Measurements from ENCODE around the gene SRL. TPM values are rescaled to one million over a fixed set of nuclear protein-coding genes. Genes with fewer than 3 reads are reported as not detected.

The SRL gene
- total RNA-seq, 1 experiment from 2014 or later: 0.11 TPM

DNA sequence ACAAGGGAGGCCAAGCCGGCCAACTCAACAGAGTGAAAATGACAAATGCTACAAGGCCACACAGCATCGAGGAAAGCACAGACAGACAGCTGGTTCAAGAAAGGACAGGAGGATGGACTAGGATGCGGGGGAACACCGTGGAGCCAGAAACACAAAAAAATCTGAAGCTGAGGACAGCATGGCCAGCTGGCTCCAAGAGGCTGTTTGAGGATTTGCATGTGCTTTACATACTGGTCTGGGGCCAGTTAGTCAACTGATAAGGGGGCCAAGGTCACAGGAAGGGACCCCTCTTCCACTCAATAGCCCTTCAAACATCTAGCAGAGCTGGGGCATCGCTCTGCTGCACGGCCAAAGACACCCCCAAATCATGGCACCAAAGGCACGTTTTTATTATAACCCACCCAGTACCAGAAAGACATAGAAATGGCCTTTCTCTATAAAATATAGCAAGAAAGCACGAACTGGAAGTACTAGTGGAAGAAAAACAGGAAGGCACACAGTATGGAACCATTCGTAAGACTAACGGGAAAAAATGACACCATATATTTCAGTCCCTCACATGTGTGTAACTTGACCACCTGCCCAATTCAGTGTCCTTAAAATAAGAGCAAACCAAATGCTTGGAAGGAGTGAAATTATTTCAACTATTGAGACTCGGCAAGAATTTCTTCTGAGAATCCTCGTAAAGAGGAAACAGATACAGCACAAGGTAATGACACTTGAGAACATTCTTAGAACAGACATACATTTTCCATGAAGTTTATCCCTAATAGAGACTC lies 7.8 kb upstream of the SRL start (continued):
- TF ChIP-seq ZNF425 (CRISPR knock-in tag; conservative IDR thresholded peaks at IDR 0.05) (no peak), TCF7 (CRISPR knock-in tag; IDR thresholded peaks at IDR 0.05; ENCODE audit: low read depth) (no peak), JUN (CRISPR knock-in tag; IDR thresholded peaks at IDR 0.05) (no peak), PRRX2 (CRISPR knock-in tag; IDR thresholded peaks at IDR 0.05) (no peak), NFATC4 (CRISPR knock-in tag; IDR thresholded peaks at IDR 0.05) (no peak), FOXK1 (CRISPR knock-in tag; IDR thresholded peaks at IDR 0.05) (no peak), RORB (CRISPR knock-in tag; IDR thresholded peaks at IDR 0.05) (no peak), GRHL2 (CRISPR knock-in tag; IDR thresholded peaks at IDR 0.05; ENCODE audit: insufficient replicate concordance, severe bottlenecking) (no peak), CDX4 (CRISPR knock-in tag; IDR thresholded peaks at IDR 0.05; ENCODE audit: borderline replicate concordance) (no peak)
- TF ChIP-seq, protein P1, sequence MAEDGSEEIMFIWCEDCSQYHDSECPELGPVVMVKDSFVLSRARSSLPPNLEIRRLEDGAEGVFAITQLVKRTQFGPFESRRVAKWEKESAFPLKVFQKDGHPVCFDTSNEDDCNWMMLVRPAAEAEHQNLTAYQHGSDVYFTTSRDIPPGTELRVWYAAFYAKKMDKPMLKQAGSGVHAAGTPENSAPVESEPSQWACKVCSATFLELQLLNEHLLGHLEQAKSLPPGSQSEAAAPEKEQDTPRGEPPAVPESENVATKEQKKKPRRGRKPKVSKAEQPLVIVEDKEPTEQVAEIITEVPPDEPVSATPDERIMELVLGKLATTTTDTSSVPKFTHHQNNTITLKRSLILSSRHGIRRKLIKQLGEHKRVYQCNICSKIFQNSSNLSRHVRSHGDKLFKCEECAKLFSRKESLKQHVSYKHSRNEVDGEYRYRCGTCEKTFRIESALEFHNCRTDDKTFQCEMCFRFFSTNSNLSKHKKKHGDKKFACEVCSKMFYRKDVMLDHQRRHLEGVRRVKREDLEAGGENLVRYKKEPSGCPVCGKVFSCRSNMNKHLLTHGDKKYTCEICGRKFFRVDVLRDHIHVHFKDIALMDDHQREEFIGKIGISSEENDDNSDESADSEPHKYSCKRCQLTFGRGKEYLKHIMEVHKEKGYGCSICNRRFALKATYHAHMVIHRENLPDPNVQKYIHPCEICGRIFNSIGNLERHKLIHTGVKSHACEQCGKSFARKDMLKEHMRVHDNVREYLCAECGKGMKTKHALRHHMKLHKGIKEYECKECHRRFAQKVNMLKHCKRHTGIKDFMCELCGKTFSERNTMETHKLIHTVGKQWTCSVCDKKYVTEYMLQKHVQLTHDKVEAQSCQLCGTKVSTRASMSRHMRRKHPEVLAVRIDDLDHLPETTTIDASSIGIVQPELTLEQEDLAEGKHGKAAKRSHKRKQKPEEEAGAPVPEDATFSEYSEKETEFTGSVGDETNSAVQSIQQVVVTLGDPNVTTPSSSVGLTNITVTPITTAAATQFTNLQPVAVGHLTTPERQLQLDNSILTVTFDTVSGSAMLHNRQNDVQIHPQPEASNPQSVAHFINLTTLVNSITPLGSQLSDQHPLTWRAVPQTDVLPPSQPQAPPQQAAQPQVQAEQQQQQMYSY (CRISPR knock-in tag; IDR thresholded peaks at IDR 0.05): no peak

DNA sequence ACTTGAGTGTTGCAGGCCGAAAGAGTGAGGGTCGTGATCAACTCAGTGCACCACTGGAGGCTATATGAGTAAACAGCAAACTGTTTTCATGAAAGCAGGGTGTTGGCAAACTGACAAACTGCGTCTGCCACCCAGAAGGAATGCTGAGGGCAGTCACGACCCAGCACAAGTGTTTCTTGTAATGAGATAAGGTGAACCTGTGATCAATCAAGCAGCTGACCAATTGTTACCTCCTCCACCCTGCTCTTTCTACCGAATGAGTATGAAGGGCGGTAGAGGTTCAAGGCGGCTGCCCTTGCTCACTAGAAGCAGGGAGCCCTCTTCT lies 5.5 kb upstream of the SRL start:
- DNase-seq (ENCODE audit: low spot score) (no peak), ATAC-seq (no peak)
- H3K9me3 Mint-ChIP-seq: peaks cover 11% of the 10 kb centered on the region
- no peak for TF ChIP-seq ZNF423 (CRISPR knock-in tag; IDR thresholded peaks at IDR 0.05)
- TF ChIP-seq ZNF263 (CRISPR knock-in tag; IDR thresholded peaks at IDR 0.05; ENCODE audit: low read depth): no peak
- TF ChIP-seq, protein P2, sequence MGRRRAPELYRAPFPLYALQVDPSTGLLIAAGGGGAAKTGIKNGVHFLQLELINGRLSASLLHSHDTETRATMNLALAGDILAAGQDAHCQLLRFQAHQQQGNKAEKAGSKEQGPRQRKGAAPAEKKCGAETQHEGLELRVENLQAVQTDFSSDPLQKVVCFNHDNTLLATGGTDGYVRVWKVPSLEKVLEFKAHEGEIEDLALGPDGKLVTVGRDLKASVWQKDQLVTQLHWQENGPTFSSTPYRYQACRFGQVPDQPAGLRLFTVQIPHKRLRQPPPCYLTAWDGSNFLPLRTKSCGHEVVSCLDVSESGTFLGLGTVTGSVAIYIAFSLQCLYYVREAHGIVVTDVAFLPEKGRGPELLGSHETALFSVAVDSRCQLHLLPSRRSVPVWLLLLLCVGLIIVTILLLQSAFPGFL (CRISPR knock-in tag; IDR thresholded peaks at IDR 0.05; ENCODE audit: borderline replicate concordance): no peak
- TF ChIP-seq, protein P3, sequence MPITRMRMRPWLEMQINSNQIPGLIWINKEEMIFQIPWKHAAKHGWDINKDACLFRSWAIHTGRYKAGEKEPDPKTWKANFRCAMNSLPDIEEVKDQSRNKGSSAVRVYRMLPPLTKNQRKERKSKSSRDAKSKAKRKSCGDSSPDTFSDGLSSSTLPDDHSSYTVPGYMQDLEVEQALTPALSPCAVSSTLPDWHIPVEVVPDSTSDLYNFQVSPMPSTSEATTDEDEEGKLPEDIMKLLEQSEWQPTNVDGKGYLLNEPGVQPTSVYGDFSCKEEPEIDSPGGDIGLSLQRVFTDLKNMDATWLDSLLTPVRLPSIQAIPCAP (CRISPR knock-in tag; IDR thresholded peaks at IDR 0.05): no peak
- no peak for TF ChIP-seq NR1H2 (CRISPR knock-in tag; IDR thresholded peaks at IDR 0.05)
- TF ChIP-seq MLX (CRISPR knock-in tag; IDR thresholded peaks at IDR 0.05): no peak
- no peak for TF ChIP-seq NFE2L1 (CRISPR knock-in tag; IDR thresholded peaks at IDR 0.05)
- TF ChIP-seq STAT6 (CRISPR knock-in tag; conservative IDR thresholded peaks at IDR 0.05; ENCODE audit: low read depth): no peak
- TF ChIP-seq FOXJ3 (CRISPR knock-in tag; IDR thresholded peaks at IDR 0.05; ENCODE audit: borderline replicate concordance): no peak
- POLR2A ChIA-PET: no interaction called here
- peaks cover 6% of the 10 kb centered on the region; the same call in 1 of the 2 replicates for H3K36me3 Mint-ChIP-seq
- no peaks in the 10 kb centered on the region; the same call in 1 of the 2 replicates for H3K27me3 Mint-ChIP-seq (ENCODE audit: low read depth)
- H3K4me3 Mint-ChIP-seq: no peak overlapping the region
- H3K27ac Mint-ChIP-seq: no peak overlapping the region
- CTCF ChIA-PET: interaction anchor here (0.7 kb wide), 1 partner anchor 45 kb away, joined by 4 read pairs; no protein-coding TSS in a partner anchor
- H3K4me1 Mint-ChIP-seq: peaks cover 10% of the 10 kb centered on the region
